Measurements from ENCODE around the gene C16orf90. TPM values are rescaled to one million over a fixed set of nuclear protein-coding genes. Genes with fewer than 3 reads are reported as not detected.

C16orf90 gene
- total and polyA plus RNA-seq, 2 donors (not counting 1 experiment from before 2014, with no cell fraction given), result not detected

DNA sequence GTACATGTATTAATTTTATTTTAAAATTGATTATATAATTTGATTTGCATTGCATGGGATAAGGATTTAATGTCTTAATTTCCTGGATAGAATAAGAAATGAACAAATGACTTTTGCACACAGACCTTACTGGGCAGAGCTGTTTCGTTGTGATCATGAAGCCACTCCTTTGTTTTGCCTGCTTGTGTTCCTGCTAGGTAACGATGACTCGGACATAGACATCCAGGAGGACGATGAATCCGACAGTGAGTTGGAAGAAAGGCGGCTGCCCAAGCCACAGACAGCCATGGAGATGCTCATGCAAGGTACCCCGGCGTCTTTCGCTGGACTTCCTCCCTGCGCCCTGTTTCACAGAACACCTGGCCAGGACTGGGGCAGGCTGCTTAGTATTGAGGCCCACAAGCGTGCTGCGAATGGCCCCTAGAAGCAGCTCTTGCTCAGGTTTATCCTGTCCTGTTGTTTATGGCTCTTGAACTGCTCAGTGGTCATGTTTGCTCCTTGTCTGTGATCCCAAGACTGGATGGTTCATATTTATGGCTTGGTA lies 35.2 kb upstream of the C16orf90 start:
- Mint-ChIP-seq H3K4me3 (no peak overlapping the region), H3K27ac (no peak overlapping the region), H3K9me3 (ENCODE audit: insufficient read depth) (no peaks in the 10 kb centered on the region), H3K27me3 (no peaks in the 10 kb centered on the region), H3K4me1 (peaks cover 18% of the 10 kb centered on the region)
- Histone ChIP-seq H2AFZ (ENCODE audit: insufficient read depth, low read depth, low read length, poor library complexity, severe bottlenecking) (no peak overlapping the region), H3K79me2 (ENCODE audit: control insufficient read depth, insufficient read depth, low read length) (no peaks in the 10 kb centered on the region), H3K4me2 (replicated peaks; ENCODE audit: low read depth, low read length, poor library complexity, severe bottlenecking) (no peak overlapping the region), H3K4me3 (ENCODE audit: control extremely low read depth in 1 of 5, extremely low read depth in 1 of 5, insufficient read depth in 1 of 5, low read depth in 2 of 5, low read length in 4 of 5) (no peak overlapping the region), H3K36me3 (replicated peaks in 1 of 2; ENCODE audit: control extremely low read depth in 1 of 2, control insufficient read depth in 1 of 2, extremely low read depth in 1 of 2, insufficient read depth in 2 of 2, low read length in 1 of 2) (peaks cover 0 to 12% of the 10 kb centered on the region in 2 experiments), H3K4me1 (ENCODE audit: control insufficient read depth in 2 of 2, insufficient read depth in 2 of 2, low read length in 2 of 2) (peaks cover 0 to 8% of the 10 kb centered on the region in 2 donors), H3K9ac (ENCODE audit: low read length) (no peak overlapping the region), H4K20me1 (ENCODE audit: control insufficient read depth, insufficient read depth, low read length, poor library complexity, severe bottlenecking) (no peaks in the 10 kb centered on the region), H3K27me3 (replicated peaks in 1 of 4; ENCODE audit: control extremely low read depth in 1 of 4, control insufficient read depth in 3 of 4, insufficient read depth in 4 of 4, low read length in 3 of 4) (no peaks in the 10 kb centered on the region), H3K27ac (ENCODE audit: low read length in 2 of 2) (no peak overlapping the region), H3K9me3 (ENCODE audit: control extremely low read depth in 1 of 3, control insufficient read depth in 2 of 3, insufficient read depth in 1 of 3, low read length in 2 of 3) (no peaks in the 10 kb centered on the region)
- WGBS (ENCODE audit: insufficient coverage), result over 99% methylated on average over 11 of the region's 12 CpGs
- ChIA-PET CTCF (interaction anchor here (1.2 kb wide), 1 partner anchor 124 kb away, joined by 4 read pairs; the partner anchor contains the start of gene DNASE1), POLR2A (no interaction called here)
- DNase-seq, result no peak
- no peak for ATAC-seq (ENCODE audit: low read depth)
- intact Hi-C loops (cut with micrococcal nuclease), result no loop called here
- no peak for TF ChIP-seq EZH2 (IDR thresholded peaks at IDR 0.05; ENCODE audit: borderline replicate concordance, insufficient read depth, low read depth, low read length, poor library complexity, severe bottlenecking)
- TF ChIP-seq, protein P1, sequence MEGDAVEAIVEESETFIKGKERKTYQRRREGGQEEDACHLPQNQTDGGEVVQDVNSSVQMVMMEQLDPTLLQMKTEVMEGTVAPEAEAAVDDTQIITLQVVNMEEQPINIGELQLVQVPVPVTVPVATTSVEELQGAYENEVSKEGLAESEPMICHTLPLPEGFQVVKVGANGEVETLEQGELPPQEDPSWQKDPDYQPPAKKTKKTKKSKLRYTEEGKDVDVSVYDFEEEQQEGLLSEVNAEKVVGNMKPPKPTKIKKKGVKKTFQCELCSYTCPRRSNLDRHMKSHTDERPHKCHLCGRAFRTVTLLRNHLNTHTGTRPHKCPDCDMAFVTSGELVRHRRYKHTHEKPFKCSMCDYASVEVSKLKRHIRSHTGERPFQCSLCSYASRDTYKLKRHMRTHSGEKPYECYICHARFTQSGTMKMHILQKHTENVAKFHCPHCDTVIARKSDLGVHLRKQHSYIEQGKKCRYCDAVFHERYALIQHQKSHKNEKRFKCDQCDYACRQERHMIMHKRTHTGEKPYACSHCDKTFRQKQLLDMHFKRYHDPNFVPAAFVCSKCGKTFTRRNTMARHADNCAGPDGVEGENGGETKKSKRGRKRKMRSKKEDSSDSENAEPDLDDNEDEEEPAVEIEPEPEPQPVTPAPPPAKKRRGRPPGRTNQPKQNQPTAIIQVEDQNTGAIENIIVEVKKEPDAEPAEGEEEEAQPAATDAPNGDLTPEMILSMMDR (IDR thresholded peaks at IDR 0.05), result no peak

DNA sequence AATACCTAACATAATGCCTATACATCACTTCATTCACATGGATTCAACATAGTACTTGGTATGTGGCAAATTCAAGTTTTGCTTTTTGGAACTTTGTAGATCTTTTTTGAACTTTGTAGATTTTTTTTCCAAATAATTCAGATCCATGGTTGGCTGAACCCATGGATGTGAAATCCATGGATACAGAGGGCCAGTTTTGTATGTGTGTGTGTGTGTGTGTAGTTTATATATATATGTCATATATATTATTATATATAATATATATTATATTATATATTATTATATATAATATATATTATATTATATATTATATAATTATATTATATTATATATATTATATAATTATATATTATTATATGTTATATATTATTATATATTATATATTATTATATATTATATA lies 33.9 kb upstream of the C16orf90 start:
- Histone ChIP-seq H4K20me1 (ENCODE audit: control insufficient read depth, insufficient read depth, low read length, poor library complexity, severe bottlenecking) (no peaks in the 10 kb centered on the region), H3K4me2 (replicated peaks; ENCODE audit: low read depth, low read length, poor library complexity, severe bottlenecking) (no peak overlapping the region), H3K4me3 (ENCODE audit: control extremely low read depth in 1 of 5, extremely low read depth in 1 of 5, insufficient read depth in 1 of 5, low read depth in 2 of 5, low read length in 4 of 5) (no peak overlapping the region), H3K36me3 (replicated peaks in 1 of 2; ENCODE audit: control extremely low read depth in 1 of 2, control insufficient read depth in 1 of 2, extremely low read depth in 1 of 2, insufficient read depth in 2 of 2, low read length in 1 of 2) (peaks cover 0 to 13% of the 10 kb centered on the region in 2 experiments), H3K79me2 (ENCODE audit: control insufficient read depth, insufficient read depth, low read length) (no peaks in the 10 kb centered on the region), H3K4me1 (ENCODE audit: control insufficient read depth in 2 of 2, insufficient read depth in 2 of 2, low read length in 2 of 2) (peaks cover 0 to 5% of the 10 kb centered on the region in 2 donors), H2AFZ (ENCODE audit: insufficient read depth, low read depth, low read length, poor library complexity, severe bottlenecking) (no peak overlapping the region), H3K27me3 (replicated peaks in 1 of 4; ENCODE audit: control extremely low read depth in 1 of 4, control insufficient read depth in 3 of 4, insufficient read depth in 4 of 4, low read length in 3 of 4) (no peaks in the 10 kb centered on the region), H3K9ac (ENCODE audit: low read length) (no peak overlapping the region), H3K9me3 (ENCODE audit: control extremely low read depth in 1 of 3, control insufficient read depth in 2 of 3, insufficient read depth in 1 of 3, low read length in 2 of 3) (no peaks in the 10 kb centered on the region), H3K27ac (ENCODE audit: low read length in 2 of 2) (no peak overlapping the region)
- CTCF ChIA-PET, result interaction anchor here (0.6 kb wide), 1 partner anchor 121 kb away, joined by 3 read pairs; no protein-coding TSS in a partner anchor
- POLR2A ChIA-PET, result no interaction called here
- Mint-ChIP-seq H3K9me3 (ENCODE audit: insufficient read depth) (no peaks in the 10 kb centered on the region), H3K4me1 (peaks cover 11% of the 10 kb centered on the region), H3K4me3 (no peak overlapping the region), H3K27ac (no peak overlapping the region), H3K27me3 (no peaks in the 10 kb centered on the region)
- DNase-seq (no peak), ATAC-seq (ENCODE audit: low read depth) (no peak)
- intact Hi-C loops (cut with micrococcal nuclease), result loop anchor here (10.0 kb wide), 2 partner anchors 346 to 1426 kb away; partner anchors contain the start of gene SEC14L5
- no peak for TF ChIP-seq EZH2 (IDR thresholded peaks at IDR 0.05; ENCODE audit: borderline replicate concordance, insufficient read depth, low read depth, low read length, poor library complexity, severe bottlenecking)
- TF ChIP-seq, protein P1 (IDR thresholded peaks at IDR 0.05), result no peak

All from B cell (primary cell).